ENCODE results near the gene TENM4. TPM values are rescaled to one million over a fixed set of nuclear protein-coding genes. Genes with fewer than 3 reads are reported as not detected.

The TENM4 gene
- total and polyA plus RNA-seq, 2 of the 13 experiments (the other 11 are each of a cell fraction or from before 2014, with no cell fraction given), result not detected

DNA sequence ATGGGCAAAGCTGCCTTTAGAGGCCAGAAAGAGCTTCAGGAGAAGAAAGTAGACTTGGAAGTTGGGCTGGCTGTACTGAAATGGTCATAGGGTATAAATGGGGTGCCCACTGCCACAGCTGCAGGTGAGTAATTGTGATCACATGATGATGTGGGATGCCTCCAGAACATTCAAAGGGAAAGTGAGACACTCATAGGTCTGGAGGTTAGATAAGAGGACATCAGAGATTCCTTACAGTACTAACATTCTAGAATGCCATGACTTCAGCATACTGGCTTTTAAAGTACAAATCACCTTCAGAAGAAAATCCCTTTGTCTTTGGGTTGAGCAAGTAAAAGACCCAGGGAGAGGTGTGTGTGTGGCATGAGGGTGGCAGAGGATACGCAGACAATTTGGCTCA is 419.2 kb downstream of the TENM4 start:
- DNase-seq (ENCODE audit: low spot score), result no peak
- BruUV-seq (replicated peaks), result no TSS peak
- no peak for TF ChIP-seq GABPB1 (CRISPR knock-in tag; IDR thresholded peaks at IDR 0.05)
- TF ChIP-seq, protein P1, sequence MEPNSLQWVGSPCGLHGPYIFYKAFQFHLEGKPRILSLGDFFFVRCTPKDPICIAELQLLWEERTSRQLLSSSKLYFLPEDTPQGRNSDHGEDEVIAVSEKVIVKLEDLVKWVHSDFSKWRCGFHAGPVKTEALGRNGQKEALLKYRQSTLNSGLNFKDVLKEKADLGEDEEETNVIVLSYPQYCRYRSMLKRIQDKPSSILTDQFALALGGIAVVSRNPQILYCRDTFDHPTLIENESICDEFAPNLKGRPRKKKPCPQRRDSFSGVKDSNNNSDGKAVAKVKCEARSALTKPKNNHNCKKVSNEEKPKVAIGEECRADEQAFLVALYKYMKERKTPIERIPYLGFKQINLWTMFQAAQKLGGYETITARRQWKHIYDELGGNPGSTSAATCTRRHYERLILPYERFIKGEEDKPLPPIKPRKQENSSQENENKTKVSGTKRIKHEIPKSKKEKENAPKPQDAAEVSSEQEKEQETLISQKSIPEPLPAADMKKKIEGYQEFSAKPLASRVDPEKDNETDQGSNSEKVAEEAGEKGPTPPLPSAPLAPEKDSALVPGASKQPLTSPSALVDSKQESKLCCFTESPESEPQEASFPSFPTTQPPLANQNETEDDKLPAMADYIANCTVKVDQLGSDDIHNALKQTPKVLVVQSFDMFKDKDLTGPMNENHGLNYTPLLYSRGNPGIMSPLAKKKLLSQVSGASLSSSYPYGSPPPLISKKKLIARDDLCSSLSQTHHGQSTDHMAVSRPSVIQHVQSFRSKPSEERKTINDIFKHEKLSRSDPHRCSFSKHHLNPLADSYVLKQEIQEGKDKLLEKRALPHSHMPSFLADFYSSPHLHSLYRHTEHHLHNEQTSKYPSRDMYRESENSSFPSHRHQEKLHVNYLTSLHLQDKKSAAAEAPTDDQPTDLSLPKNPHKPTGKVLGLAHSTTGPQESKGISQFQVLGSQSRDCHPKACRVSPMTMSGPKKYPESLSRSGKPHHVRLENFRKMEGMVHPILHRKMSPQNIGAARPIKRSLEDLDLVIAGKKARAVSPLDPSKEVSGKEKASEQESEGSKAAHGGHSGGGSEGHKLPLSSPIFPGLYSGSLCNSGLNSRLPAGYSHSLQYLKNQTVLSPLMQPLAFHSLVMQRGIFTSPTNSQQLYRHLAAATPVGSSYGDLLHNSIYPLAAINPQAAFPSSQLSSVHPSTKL (CRISPR knock-in tag; IDR thresholded peaks at IDR 0.05), result no peak
- TF ChIP-seq, protein P2, sequence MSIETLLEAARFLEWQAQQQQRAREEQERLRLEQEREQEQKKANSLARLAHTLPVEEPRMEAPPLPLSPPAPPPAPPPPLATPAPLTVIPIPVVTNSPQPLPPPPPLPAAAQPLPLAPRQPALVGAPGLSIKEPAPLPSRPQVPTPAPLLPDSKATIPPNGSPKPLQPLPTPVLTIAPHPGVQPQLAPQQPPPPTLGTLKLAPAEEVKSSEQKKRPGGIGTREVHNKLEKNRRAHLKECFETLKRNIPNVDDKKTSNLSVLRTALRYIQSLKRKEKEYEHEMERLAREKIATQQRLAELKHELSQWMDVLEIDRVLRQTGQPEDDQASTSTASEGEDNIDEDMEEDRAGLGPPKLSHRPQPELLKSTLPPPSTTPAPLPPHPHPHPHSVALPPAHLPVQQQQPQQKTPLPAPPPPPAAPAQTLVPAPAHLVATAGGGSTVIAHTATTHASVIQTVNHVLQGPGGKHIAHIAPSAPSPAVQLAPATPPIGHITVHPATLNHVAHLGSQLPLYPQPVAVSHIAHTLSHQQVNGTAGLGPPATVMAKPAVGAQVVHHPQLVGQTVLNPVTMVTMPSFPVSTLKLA (IDR thresholded peaks at IDR 0.05), result no peak
- no peak for TF ChIP-seq HDAC2 (CRISPR knock-in tag; IDR thresholded peaks at IDR 0.05)
- TF ChIP-seq SMARCC2 (IDR thresholded peaks at IDR 0.05), result no peak
- TF ChIP-seq, protein P3, sequence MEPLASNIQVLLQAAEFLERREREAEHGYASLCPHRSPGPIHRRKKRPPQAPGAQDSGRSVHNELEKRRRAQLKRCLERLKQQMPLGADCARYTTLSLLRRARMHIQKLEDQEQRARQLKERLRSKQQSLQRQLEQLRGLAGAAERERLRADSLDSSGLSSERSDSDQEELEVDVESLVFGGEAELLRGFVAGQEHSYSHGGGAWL (CRISPR knock-in tag; IDR thresholded peaks at IDR 0.05), result no peak
- TF ChIP-seq, protein P4, sequence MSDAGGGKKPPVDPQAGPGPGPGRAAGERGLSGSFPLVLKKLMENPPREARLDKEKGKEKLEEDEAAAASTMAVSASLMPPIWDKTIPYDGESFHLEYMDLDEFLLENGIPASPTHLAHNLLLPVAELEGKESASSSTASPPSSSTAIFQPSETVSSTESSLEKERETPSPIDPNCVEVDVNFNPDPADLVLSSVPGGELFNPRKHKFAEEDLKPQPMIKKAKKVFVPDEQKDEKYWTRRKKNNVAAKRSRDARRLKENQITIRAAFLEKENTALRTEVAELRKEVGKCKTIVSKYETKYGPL (CRISPR knock-in tag; IDR thresholded peaks at IDR 0.05), result no peak
- TF ChIP-seq, protein P5, sequence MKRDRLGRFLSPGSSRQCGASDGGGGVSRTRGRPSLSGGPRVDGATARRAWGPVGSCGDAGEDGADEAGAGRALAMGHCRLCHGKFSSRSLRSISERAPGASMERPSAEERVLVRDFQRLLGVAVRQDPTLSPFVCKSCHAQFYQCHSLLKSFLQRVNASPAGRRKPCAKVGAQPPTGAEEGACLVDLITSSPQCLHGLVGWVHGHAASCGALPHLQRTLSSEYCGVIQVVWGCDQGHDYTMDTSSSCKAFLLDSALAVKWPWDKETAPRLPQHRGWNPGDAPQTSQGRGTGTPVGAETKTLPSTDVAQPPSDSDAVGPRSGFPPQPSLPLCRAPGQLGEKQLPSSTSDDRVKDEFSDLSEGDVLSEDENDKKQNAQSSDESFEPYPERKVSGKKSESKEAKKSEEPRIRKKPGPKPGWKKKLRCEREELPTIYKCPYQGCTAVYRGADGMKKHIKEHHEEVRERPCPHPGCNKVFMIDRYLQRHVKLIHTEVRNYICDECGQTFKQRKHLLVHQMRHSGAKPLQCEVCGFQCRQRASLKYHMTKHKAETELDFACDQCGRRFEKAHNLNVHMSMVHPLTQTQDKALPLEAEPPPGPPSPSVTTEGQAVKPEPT (CRISPR knock-in tag; IDR thresholded peaks at IDR 0.05; ENCODE audit: low read depth), result no peak
- TF ChIP-seq, protein P6, sequence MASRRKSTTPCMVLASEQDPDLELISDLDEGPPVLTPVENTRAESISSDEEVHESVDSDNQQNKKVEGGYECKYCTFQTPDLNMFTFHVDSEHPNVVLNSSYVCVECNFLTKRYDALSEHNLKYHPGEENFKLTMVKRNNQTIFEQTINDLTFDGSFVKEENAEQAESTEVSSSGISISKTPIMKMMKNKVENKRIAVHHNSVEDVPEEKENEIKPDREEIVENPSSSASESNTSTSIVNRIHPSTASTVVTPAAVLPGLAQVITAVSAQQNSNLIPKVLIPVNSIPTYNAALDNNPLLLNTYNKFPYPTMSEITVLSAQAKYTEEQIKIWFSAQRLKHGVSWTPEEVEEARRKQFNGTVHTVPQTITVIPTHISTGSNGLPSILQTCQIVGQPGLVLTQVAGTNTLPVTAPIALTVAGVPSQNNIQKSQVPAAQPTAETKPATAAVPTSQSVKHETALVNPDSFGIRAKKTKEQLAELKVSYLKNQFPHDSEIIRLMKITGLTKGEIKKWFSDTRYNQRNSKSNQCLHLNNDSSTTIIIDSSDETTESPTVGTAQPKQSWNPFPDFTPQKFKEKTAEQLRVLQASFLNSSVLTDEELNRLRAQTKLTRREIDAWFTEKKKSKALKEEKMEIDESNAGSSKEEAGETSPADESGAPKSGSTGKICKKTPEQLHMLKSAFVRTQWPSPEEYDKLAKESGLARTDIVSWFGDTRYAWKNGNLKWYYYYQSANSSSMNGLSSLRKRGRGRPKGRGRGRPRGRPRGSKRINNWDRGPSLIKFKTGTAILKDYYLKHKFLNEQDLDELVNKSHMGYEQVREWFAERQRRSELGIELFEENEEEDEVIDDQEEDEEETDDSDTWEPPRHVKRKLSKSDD (CRISPR knock-in tag; IDR thresholded peaks at IDR 0.05; ENCODE audit: low read depth), result no peak
- no peak for TF ChIP-seq ZFP1 (CRISPR knock-in tag; IDR thresholded peaks at IDR 0.05)
- TF ChIP-seq, protein P7, sequence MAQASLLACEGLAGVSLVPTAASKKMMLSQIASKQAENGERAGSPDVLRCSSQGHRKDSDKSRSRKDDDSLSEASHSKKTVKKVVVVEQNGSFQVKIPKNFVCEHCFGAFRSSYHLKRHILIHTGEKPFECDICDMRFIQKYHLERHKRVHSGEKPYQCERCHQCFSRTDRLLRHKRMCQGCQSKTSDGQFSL (CRISPR knock-in tag; IDR thresholded peaks at IDR 0.05), result no peak
- H3K4me1 ChIP-seq (ENCODE audit: insufficient read depth, low read length), result no peaks in the 10 kb centered on the region
- ATAC-seq, result no peak
- H3K4me3 ChIP-seq (replicated peaks in 1 of 3; ENCODE audit: insufficient read depth in 1 of 3, low read depth in 2 of 3, low read length in 3 of 3), result no peak overlapping the region
- no peak overlapping the region for H3K4me2 ChIP-seq (ENCODE audit: low read depth, low read length)
- H2AFZ ChIP-seq (ENCODE audit: low read length), result no peak overlapping the region
- H3K27ac ChIP-seq (ENCODE audit: extremely low read length, insufficient read depth, low read length), result no peak overlapping the region
- no peak overlapping the region for H3K9ac ChIP-seq (ENCODE audit: insufficient read depth, low read depth, low read length)
- WGBS (ENCODE audit: low lambda C conversion rate), result 100% methylated on average over 1 of the region's 1 CpG
- H3K79me2 ChIP-seq (ENCODE audit: insufficient read depth, low read length), result no peaks in the 10 kb centered on the region
- no peaks in the 10 kb centered on the region for H3K9me3 ChIP-seq (ENCODE audit: low read length)
- POLR2A ChIA-PET, result interaction anchor here (0.6 kb wide), 1 partner anchor 429 kb away, joined by 4 read pairs; no protein-coding TSS in a partner anchor
- no peaks in the 10 kb centered on the region; a peak in 2 of 5 replicates for H3K27me3 ChIP-seq (ENCODE audit: control insufficient read depth in 1 of 2, insufficient read depth in 2 of 2, low read length in 2 of 2)
- CTCF ChIA-PET (ENCODE audit: low intra/inter-chr PET ratio, low total read pairs), result no interaction called here
- no peaks in the 10 kb centered on the region for H3K36me3 ChIP-seq (replicated peaks in 1 of 2; ENCODE audit: control insufficient read depth in 1 of 2, insufficient read depth in 2 of 2, low read length in 2 of 2)
- no peak for FAIRE-seq
- in situ Hi-C loops (cut with HindIII; ENCODE audit: extremely low pct_ligation_motif_present, low pct_unique_long_range_greater_than_20kb) (no loop called here), intact Hi-C loops (cut with micrococcal nuclease; ENCODE audit: unreplicated experiment) (no loop called here)
- H4K20me1 ChIP-seq (ENCODE audit: insufficient read depth, low read length), result no peaks in the 10 kb centered on the region

Measured in HepG2 (cell line).